HUDEP-2 (cell line): ENCODE results near the gene WHRN.

Source experiments
- DNase-seq, 76 experiments: peaks; one replicate each; lab custom pipeline; 2025; ENCODE audit not compliant: unreplicated experiment in 76 of 76; lab: John Stamatoyannopoulos, UW

WHRN gene

GRCh38 chr9:114404531-114404930 is 100.7 kb downstream of the WHRN start:
- DNase-seq = no peak

DNA sequence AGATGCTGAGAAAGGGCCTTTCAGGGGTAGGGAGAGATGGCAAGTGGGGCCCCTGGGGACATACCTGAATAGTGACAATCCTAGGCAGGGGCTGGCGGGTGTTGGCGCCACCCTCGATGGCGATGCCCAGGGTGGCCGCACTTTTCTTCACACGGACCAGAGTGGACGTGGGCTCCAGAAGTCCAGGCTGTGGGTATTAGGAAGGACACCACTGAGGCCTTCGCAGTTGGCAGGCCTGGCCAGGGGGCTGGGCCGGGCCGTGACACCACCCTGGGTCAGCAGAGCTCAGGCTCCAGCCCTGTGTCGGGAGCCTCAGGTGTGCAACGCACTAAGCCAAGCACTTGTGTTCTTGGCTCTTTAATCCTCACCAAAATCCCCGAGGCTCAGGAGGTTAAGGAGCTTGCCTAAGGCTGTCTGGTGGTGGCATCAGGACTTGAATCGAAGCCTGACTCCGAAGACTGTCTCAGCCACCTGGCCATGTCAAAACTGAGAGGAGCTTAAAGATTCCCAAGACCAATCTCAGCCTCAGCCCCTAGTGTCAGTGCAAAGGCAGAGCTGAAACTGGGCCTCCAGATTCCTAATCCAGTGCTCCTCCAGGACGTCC is 102.0 kb downstream of the WHRN start:
- no peak for DNase-seq

GRCh38 chr9:114401344-114401743 is 103.9 kb downstream of the WHRN start:
- no peak for DNase-seq

DNA sequence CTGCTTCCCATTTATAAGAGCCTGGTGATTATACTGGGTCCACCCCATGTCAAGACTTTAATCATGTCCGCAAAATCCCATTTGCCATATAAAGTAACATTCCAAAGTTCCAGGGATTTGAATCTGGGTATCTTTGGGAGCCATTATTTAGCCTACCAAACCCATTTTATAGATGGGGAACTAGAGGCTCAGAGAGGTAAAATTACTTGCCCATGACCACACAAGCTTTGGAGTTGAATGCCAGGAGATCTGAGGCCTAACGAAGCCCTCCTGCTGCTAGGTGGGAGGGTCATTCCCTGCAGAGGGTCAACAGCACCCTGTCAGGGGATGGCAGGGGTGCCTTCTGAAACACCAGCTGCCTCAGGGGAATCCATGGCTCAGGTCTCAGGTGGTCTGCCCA is 104.5 kb downstream of the WHRN start:
- DNase-seq = no peak

- DNase-seq = no peak
Observed at GRCh38 chr9:114400219-114400618, 105.1 kb downstream of the WHRN start.

DNA sequence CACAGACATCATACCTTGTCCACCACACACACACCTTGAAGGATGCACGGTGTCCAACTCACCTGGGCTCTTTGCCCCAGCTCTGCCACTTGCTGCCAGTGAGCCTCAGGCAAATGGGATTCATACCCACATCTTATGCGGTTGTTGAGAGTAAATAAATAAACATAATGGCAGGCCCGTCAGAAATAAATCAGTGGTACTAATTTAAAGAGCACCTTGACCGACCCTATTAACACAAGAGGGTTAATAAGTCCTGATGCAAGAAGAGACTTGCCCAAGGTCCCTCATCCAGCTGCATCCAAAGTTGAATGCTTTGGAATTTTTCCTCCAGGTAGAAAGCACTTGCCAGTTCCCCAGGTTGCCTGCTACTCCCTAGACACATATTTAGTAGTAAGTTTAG is 105.9 kb downstream of the WHRN start:
- DNase-seq = no peak

DNA sequence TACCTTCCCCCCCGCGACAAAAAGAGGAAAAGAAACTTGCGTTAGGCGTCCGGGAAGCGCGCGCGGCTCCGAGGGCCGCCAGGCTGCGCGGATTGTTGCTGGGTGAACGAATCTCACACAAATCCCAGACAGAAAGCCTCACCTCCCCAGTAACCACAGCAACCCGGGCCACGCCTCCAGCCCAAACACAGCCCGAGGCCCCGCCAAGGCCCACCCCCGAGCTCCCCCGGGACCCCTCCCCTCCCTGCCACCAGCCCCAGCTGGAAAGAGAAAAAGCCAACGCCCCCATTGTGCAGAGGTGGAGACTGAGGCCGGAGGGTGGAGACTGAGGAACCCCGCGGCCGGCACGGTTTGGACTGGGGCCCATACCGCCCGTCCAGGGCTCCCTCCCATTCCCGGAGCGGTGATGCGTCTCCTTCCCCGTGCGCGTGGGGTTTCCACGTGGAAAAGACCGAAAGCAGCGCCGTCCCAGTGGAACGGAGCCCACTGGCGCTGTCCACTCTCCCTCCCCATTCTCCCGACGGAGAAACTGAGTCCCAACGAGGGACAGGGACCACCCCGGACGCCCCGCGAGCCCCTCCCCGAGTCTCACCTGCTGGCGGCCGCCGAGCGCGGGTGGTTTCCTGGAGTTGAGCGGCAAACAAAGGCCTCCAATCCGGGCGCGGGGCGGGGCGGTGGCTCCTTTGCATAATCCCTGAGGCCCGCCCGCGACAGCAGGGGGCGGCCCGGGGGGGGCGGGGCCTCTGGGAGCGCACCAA is 107.2 kb downstream of the WHRN start:
- DNase-seq = peak in 68 of 76 experiments; percentile 2 to 87 (median 49)

- DNase-seq = no peak
Observed at GRCh38 chr9:114397219-114397847, 107.9 kb downstream of the WHRN start.

DNA sequence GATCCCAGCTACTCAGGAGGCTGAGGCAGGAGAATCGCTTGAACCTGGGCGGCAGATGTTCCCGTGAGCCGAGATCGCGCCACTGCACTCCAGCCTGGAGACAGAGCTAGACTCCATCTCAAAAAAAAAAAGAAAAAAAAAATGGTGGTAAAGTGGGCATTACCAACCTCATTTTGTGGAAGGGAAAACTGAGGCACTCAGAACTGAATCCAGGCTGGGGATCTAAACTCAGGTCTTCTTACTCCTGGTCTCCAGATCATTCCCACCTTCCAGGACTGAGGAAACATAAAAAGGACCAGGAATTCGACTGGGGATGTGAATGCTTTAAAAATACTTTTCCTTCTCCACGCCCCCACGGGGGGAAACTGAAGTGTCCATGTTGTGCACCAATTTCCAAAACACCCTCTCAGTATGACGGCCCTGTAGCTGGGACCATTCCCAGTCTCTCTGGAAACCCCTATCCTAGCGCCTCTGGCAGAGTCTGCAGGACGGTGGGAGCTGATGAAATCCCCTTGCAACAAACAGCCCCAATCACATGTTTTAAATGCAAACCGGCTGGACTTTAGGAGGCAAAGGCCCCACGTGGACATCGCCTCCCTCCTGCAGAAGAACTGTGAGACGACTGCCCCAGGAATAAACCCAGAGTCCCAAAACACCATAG is 108.6 kb downstream of the WHRN start:
- DNase-seq = no peak

DNA sequence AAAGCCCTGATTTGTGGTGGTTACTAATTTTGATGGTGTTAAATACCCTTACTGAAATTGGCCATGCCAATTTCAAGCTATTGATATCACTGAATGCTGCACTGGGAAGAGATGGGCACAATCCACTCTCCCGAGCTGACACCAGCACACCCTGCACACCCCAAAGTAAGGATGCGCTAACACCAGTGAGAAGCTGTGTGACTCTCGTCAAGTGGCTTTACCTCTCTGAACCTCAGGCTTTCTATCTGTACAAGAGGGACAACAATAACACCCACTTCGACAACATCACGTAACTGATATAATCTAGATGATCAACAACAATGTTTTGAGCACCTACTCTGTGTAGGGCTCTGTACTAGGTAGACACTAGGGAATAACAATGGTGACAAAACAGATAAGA is 109.5 kb downstream of the WHRN start:
- no peak for DNase-seq

DNA sequence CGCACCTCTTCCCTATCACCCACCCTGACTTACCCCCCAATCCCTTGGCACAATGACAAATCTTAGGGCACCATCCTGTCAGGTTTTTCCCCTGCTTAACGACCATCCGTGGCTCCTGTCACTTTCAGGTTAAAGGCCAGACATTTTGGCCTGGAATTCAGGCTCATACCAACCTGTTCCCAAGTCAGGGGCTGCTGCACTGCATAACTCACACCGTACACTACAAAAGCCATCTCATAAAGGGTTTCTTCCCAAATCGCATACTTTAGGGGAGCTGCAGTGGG is 110.0 kb downstream of the WHRN start:
- no peak for DNase-seq

DNA sequence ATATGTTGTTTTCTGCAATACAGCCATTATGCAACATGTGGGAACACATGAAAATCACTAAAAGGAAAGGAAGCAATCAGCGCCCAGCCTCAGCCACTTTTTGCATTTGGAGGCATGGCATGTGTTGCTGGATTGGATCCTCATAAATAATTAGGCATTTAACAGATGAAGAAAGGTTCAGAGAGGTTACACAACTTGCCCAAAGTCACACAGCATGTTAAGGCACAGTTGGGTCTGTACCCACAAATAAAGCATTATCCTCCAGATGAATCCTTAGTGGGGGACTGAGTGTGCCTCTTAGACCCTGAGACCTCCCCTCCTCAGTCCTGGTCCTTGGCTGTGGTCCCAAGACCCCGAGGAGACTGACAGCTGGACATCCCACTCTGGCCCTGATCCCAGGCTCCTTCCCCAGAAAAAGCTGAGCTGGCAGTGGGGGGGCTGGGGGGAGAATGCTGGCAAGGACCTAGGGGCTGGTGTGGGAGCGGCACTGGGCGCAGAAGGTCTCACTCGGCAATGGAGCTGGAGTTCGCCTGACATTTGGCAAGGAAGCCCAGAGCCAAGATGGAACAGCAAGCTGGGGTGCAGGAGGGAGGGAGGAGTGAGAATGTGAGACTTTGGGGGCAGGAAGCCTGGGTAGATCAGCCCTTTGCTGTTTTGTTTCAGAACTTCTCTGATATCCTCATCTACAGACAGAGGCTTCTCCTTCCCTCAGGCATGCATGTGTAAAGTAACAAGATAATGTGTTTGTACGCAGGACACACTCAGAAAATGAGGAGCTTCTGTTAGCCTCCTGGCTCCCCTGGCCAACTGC is 110.5 kb downstream of the WHRN start:
- DNase-seq = no peak

GRCh38 chr9:114392749-114393112 is 112.5 kb downstream of the WHRN start:
- DNase-seq = peak in 2 of 76 experiments; percentile 1 to 14

DNA sequence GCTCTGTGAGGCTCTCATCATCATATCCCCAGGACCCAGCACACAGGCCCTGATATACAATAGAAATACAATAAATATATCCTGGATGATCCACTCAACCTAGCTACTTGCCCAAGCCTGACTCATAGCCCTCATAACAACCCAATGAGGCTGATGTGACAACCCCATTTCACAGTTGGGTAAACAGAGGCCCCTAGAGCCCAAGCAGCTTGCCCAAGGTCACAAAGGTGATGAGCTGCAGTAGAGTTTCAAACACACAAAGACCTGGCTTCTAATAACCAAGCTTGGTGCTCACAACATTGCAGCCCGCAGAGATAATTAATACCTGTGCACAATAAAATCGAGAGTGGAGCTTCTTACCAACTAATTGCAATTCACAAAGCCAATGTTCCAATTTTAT is 114.3 kb downstream of the WHRN start:
- DNase-seq = no peak

GRCh38 chr9:114389612-114390368 is 115.5 kb downstream of the WHRN start:
- DNase-seq = no peak

- no peak for DNase-seq
Observed at GRCh38 chr9:114388764-114389375, 116.4 kb downstream of the WHRN start.

GRCh38 chr9:114388357-114388682 is 117.0 kb downstream of the WHRN start:
- no peak for DNase-seq

DNA sequence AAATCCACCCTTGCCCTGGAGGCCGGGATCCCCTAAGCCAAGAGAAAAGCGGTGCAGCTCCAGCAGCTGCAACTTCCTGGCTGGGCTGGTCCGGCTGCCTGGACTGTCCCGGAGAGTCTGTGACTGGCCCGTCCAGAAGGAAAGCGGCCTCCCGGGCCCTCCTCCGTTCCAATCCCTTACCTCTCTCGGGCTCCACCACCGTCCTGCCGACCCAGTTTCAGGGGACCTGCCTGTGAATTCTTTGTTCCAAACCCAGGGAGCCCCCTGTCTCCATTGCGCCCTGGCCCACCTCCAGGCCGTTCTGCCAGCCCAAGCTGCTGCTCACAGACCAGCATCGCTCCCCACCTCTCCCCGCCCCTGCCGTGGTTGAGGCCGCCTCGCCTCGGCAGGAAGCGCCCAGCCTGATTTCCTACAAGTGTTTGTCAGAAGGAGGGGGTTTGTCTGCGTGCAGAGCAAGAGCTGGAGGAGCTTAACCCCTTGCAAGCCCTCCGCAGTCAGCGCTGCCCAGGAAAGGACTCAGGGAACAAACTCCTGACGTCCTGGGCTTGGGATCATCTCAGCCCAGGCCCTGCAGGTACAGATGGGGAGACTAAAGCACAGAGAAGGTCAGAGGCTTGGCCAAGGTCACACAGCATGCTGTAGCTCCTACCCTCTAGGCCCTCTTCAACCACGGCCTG is 117.5 kb downstream of the WHRN start, which contains the start of gene AKNA:
AKNA (minus strand) TSS at position 303 of the 677 bp plus-strand sequence. CDS start 6,649 bp downstream, outside the sequence.
- DNase-seq = no peak
